Stimulated activated CD4-positive, alpha-beta T cell treated with anti-CD3 and anti-CD28 coated beads, TNF-alpha, amount 100 ng/mL, for 48 hours (primary cell): ENCODE data around the gene FOXO3.

Experiments
- DNase-seq, 3 donors: peaks; one replicate each; pipeline ENCODE4 v3.0.0-alpha.2; 2020; ENCODE audit warnings: low read depth in 3 of 3

Gene FOXO3

DNA sequence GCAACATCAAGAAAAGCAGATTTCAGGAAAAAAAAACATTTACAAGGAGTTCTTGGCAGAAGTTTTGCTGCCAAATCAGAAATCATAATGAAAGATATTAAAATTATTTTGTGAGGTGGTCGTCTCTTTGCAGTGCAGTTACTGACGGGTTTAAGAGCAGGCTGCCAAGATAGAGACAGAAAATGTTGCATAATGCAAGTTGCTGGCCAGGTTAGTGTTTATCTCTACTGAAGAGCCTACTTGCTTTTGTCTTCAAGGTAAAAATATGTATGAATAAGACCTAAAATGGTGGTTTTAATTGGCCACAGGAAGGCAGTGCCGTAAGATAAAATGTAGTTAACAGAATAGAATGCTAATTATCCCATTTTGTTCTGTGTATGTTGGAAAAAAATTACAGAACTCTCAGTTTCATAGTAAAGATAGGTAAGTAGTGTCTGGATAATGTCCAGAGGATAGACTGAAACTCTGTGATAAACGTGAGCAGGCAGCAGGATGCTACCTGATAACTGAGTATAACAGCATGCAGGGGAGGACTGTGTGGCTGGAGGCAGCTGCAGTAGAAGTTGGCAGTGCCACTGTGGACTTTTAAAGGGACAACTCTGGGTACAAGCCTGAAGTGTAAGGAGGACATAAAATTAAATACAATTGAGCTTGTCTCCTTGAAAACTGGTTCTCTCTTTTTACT is 13.9 kb downstream of the FOXO3 start:
- DNase-seq = no peak

DNA sequence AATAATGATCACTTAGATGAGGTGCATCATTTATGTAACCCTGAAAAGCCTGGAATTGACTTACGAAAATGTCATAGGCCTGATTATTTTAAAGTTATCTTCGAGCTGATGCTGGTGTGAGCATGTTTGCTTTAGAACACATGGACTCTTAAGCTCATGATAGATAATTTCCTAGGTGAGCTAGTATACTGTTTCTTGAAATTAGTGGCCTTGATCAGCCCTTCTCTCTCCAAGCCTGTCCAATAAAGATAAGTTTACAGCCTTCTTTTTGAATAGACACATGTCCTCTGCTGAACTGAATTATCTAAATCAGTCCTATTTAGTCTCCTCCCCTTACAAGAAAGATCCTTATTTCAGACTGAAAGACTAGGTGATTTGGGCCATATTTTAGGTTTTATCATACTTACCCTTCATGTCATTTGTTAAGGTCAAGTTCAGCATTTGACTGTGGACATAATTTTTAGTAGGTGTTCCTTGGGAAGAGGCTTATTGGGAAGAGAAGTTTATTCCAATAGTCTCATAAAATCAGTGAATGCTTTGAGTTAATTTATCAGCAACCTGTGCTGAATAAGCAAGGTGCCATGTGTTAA is 15.3 kb downstream of the FOXO3 start:
- no peak for DNase-seq

DNA sequence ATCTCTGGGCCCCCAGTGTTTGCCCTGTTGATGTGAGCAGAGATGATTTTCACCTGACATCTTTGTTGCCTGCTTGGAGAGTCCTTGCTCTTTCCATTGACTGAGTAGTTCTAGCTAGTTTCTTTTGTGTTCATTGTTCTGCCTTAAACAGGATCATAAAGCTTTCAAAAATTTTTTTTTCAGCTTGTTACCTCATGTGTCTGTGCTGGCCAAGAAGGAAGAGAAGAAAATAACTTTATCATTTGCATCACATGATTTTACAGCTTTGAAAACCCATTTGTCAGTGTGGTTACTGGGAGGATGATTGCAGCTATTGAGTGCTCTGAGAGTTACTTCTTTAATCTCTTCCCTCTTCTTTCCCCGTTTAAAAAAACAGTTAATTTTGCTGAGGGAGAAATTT is 16.0 kb downstream of the FOXO3 start:
- no peak for DNase-seq

DNA sequence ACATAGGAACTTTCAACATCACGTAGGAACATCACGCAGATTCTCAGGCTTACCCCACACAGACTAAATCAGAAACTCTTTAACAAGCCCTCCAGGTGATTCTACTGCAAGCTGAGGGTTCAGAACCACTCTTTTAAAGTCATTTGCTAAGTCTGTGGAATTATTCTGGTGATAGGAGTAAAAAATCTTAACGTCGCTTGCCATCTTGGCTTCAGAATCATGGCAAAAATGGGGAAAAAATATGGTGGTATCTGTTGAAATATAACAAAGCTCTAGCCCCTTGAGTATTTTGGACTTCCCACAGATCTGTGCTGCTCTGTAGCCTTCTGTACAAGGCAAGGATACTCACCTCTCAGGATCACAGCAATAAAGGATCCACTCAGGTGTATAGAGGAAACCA is 17.4 kb downstream of the FOXO3 start:
- DNase-seq = no peak

DNA sequence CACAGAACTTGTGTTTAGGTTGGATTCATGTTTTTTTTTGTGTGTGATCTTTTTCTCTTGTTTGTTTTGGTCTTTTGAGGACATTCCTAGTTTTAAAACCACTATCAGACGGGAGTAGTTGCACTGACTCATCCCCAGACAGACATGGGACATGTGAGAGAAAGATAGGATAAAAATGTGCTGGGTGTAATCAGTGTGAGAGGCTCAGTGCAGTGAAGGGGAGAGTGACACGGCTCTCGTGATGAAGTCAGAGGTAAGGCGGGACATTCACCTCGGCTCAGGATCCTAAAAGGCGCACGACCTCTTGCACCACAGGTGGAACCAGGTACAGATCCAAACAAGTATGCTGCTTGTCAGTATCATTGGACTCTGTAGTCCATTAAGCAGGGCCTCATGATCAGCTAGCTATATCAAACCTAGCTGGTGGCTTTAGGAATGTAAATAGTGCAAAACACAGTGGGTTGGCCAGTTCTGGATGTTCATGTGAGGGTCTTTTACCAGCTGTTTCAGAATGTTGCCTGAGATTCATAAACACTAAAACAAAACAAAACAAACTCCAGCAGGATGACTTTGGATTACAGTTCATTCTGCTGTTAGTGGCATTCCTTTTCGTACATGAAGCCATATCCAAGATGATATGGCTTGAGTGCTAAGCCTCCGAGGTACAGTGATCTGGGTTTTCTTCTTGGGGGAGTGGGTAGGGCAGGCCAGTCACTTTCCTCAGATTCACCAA is 18.0 kb downstream of the FOXO3 start:
- DNase-seq = no peak

DNA sequence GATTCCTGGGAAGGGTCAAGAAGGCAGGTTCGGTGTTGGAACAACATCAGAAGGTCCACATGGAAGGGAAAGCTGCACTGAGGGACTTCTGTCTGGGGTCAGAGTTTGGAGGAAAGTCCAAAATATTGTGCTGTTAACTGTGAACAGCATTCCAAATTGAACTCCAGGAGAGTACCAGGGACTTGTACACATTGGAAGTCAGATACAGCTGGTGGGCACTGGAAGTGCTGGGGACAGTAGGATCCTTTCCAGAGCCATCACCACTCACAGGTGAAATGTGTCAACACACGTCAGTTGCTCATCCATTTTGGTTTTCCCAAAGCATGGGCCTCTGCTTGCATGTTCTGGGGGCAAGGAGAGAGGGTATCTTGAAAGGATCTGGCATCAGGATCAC is 18.6 kb downstream of the FOXO3 start:
- no peak for DNase-seq

DNA sequence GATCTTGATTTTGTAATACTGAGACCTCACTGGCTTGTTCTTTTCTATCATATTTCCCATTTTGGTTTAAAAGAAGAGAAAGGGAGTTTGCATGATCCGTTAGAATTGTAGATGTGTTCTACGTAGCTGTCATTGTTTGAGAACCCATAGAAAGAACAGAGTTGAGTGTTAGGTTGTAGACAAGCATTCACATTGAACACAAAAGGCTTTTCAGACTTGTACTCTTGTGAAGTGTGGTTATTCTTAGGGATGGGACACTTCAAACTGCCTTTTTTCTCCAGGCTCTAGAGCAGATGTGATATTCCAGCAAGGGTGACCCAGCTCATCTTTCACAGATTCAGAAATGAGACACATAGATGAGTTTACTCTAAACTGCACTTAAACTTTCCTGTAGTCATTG is 19.9 kb downstream of the FOXO3 start:
- DNase-seq = no peak

DNA sequence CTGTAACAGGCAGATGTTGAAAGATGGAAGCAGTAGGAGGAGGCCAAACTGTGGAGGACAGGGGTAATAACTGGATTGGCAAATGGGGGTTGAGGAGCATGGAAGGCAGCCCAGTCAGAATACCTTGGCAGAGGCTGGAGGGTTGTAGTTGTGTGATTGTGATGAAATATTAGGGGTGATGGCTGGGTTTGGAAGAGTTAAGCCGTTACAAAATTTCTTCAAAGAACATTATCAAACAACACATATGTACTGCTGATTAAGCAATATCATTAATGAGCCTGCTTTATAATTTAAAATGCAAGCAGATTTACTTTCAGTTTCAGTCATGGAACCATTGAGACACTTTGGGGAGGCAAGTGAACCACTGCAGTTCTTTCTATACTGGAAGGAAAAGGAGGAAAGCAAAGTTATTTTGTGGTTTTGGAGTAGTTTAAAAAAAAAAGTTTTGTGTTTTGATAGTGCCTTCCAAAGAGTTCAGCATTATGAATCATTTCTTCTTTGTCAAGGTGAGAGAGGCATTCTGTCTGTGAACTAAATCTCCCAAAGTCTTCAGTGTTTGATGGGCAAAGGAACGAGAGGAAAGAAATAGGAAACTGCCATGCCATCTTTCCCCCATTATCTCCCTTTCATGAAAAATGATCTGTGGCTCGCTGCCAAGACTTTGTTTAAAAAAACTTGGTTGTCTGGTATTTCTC is 20.7 kb downstream of the FOXO3 start:
- DNase-seq = no peak

DNA sequence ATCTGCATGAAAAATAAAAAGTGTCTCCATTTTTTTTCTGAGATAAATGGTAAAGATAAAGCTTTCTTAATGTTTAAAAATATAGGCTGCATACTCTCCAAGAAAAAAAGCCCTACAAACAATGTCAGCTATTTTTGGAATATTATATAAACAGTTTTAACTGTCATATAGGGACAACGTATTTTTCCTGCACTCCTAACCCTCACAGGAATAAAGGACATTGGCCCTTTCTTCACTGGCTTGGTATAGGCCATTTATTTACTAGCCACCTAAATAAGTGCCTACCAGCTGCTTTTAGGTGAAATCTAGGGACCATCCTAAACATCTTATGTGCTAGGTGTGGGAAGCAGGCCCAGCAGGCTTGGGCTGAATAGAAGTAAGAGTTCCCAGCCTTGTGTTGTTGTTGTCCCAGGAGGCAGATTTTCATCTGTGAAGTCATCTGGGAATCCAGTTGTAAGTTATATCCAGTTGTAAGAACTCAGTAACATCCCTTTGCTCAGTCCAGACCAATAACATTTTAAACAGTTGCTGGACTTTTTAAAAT is 21.3 kb downstream of the FOXO3 start:
- DNase-seq = no peak

DNA sequence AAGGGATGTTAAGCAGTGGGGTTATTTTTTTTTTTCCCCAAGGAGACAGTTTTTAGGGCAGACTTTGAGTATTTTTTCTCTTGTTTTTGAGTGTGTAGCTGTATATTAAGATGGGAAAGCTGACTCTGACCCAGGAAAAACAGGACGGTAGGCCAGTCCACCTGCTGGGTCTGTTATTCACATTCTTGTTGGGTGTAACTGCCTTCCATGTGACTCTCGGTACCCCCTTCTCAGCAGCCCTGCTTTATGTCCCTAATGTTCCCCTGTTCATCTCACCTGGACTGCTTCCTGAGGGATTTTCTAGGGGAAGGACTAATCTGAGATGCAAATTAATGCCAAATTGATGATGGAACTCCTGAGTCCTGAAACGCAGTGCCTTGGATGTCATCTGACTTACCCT is 21.9 kb downstream of the FOXO3 start:
- DNase-seq = no peak

DNA sequence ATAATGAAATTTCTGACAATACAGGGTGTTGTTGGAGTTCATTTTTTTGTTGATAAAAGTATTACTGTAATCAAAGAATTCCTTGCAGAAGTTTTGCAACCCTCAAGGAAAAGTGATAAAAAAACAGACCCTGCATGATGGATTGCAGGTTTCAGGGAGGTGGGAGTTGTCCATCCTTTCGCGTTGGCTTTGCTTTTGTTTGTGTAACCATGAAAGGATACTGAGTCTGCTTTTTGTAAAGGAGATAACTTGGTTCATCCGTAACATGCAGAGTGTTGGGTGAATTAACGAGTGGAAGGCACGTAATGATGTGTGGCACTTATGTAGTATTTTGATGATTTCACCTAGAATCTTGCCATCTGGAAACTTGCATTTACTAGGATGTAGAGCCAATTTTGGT is 23.6 kb downstream of the FOXO3 start:
- DNase-seq = no peak

DNA sequence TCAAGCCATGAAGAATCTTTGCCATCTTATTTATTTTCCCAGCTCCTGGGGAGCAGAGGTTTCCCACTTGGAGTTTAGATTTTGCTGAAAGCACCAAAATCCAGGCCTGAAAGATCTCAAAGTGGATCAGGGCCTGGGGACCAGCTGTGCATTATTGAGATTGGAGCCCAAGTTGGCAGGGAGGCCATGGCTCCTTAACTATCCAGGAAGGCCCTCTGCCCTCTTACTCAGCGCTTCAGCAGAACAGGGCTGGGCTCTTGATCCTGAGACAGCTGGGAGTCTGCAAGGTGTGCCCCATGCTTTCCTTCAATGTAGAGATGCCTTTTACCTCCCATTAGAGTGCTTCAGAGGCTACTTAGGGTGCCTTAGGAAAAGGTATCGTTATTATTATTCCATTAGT is 24.6 kb downstream of the FOXO3 start:
- no peak for DNase-seq

DNA sequence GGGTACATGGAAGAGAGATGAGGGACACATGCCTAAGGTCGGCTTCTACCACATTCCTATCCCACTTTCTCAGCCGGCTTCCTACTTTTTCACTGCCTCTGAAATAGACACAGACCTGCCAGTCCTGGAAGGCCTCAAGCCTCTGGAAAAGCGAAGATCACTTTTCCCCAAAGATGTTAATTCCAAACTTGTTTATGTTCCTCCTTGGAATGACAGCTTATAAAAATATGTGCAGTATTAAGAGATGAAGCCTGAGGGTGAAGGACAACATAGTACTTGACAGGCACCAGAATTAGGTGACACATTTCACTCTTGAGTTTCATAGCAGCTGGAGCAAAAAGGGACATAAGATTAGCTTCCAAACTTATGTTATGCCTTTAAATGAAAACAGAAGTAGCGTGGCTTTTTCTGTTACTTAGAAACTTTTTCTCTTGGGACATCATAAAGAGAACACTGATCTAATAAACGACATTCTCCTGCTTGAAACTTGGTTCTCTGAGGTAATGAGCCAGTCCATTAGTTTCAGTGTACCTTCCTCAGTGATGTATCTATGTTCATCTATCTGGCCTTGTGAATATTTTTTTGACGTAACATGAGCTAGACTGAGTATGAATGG is 25.3 kb downstream of the FOXO3 start:
- no peak for DNase-seq

DNA sequence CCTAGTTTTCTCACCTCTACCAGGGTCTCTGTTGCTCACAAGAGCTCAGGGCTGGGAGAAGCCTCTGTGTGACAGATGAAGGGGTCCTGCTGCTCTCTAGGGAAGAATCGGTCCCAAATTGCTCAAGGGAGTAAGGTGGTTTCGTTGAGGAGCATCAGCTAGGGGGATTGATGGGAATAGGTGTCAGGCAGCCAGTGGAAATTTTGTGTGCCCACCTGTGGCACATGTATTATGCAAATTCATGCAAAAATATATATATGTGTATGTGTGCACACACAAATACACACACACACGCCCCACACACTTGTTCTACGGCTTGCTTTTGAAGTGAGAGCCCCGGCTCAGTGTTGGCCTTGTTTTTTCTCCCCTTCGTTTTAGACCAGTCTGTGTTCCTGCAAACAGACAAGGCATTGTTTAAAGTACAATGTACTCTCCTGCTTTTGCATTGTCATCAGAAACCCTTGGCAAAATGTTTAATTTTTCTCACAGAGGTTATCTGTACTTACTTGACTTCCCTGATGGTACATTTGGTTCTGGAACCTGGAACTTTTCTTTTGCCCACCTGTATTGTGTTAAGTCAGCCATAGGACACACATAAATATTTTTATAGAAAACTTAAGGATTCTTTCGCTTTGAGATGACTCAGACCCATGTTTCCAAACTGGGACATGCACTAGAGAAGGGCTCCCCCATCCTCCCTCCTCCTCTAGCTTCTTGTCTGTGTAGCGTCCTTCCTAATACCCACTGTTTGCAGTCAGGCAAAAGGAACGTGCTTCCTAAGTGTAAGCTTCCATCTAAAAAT is 26.7 kb downstream of the FOXO3 start:
- DNase-seq = no peak

DNA sequence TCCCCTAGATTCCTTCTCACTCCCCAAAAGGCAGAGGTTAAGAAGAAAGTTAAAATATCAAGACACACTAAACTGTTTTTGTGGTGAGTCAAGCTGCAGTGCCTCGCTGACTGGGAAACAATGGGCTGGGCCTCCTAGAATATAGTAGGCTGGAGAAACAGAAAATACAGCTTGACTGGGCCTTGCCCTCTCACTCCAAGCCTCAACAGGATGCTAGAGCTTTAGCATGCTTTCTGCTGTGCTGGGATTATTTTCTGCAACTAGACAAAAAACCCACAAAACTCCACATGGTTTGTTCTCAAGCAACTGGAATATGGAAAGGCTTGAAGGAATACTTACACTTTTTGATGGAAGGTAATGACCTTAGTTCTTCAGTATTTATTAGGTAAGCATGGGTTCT is 27.9 kb downstream of the FOXO3 start:
- no peak for DNase-seq

DNA sequence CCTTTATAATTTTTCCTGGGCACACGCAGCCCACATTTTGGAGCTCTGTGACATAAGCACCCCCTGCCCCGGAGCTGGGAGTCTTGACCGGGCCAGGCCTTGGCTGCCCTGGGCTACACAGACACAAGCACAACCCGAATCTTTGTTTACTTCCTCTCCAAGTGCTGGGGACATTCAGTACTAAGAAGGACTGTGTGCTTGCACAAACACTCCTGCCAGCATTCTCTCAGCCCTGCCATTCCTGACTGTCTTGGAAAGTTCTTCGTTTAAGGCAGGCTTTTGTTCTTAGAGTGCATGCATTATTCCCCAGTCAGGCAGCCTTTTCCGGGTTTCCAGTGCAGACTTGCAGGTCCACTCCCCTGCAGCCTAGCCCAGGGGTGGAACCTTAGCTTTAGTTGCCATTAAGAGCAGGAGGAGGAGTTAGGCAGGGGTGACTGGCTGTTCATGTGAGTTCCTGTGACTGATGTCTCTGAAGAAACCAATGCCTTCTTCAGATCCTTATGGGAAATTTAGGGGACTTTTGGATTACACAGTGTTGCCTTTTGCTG is 28.6 kb downstream of the FOXO3 start:
- DNase-seq = no peak

DNA sequence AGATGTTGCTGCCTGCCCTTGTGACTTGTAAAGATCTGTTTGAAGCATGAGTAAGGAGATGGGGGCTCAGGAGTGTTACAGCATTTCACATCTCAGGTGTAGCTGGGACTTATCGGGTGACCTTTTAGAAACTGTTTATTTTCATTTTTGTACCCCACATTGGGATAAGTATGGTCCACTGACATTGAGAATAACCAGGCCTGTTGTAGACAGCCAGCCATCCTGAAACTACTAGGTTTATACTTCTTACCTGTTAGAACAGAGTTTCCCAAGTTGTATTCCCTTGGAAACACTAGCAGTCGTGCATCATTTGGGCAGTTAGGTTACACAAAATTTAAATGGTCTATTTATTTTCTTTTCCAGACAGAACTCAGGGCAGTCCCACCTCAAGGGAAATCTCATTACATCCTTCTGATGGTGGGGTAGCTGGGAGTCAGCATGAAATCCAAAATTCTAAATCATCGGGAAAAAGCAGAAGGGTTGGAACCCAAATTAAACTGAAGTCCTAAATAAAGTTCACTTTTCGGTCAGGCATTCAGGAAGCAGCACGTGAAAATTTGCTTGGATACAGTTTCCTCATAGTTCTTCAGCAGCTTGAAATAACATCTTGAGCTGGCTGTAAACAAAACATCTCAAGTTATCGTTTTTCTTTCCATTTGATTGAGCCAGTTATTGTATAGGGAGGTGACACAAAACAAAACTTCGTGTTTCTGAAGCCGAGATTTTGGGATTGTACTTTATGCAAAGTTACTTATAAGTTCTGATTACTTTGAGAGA is 30.5 kb downstream of the FOXO3 start:
- no peak for DNase-seq

DNA sequence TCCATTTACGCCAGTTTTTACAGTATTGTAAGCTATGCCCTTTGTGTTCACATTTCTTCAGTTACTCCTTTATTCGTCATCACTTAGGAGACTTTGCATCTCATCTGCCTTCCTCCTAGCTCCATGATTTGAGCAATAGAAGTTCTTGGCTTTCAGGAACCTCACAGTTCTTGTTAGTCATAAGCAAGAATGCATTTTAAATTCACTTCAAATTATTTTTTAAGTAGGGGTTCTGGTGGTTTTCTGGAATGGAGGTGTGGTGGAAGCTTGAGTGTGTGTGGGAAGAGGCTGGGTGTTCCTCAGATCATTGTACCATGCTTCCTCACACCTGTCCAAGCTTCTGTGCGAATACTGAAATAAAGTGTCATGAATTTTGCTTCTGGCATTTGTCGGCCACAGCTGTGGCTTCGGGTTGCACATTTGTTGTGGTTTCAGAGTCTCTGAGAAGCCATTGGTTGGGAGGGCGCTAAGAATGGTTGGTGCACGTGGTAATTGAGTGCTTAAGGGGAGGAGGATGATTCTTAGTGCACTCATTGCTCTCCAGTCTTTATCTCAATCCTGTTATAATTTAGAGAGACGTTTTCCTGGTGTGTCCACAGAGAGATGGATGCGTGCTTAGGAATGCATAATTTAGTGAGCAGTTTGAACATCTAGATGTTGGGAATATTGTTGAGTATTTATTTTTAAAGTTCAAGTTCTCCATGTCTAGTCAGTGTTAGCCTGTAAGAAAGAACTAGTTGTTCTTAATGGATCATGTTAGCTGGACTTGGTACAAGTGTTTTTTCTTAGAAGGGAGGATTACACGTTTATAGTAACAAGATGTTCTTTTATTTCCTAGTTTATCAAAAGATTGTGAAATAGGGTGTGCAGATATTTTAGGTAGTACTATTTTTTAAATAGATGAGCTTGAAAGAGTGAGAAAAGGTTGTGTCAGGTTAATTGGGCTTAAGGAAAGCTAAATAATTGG is 31.9 kb downstream of the FOXO3 start:
- DNase-seq = peak in 2 of 3 donors; percentile 21 to 31

DNA sequence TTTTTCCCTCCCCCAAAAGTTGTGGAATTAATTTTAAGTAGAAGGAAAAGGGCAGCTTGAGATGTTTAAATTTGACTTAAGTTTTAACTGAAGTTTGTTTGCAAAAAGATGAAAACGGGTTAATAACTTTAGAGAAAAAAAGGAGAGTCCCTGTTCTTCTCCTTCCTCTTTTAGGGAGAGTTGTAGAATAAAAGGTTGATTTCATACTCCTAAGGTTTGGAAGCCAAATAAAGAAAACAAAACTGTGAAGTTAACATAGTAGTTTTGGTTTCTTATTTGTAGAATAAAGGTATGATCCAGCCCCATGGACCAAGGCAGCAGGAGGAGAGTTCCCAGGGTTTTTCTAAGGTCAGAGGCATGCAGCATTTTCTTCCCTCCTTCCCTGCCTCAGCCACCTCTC is 33.4 kb downstream of the FOXO3 start:
- no peak for DNase-seq
